Measurements from ENCODE around the gene HMBS. TPM values are rescaled to one million over a fixed set of nuclear protein-coding genes. Genes with fewer than 3 reads are reported as not detected.

HMBS gene
- total RNA-seq, 1 donor from 2014 or later = 39.8 TPM

DNA sequence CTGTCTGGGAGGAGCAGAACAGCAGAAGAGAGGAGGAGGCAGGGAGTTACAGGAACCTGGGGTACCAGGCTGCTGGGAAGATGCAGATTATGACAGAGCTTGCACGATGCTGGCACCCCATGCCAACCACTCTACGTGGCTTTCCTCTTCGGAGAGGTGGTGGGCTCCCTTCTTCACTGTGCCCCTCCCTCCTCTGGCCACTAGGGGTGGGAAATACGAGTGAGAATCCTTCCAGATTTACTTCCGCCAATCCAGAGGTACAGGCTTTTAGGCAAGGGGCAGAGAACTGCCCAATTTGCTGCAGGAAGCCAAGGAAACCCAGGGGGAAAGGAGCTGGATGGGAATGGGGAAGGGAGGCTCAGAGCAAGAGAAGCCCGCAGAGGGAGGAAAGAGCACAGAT lies 40.0 kb upstream of the HMBS start:
- no peak for DNase-seq (ENCODE audit: low spot score, unreplicated experiment)
- no peaks in the 10 kb centered on the region for H3K27me3 Mint-ChIP-seq
- no peaks in the 10 kb centered on the region for H3K9me3 Mint-ChIP-seq (ENCODE audit: low read depth)
- H3K36me3 Mint-ChIP-seq (ENCODE audit: insufficient read depth) = peaks cover 19% of the 10 kb centered on the region
- no peaks in the 10 kb centered on the region for H3K4me1 Mint-ChIP-seq (ENCODE audit: low read depth)
- no peak overlapping the region for H3K27ac Mint-ChIP-seq
- H3K4me3 Mint-ChIP-seq (ENCODE audit: low read depth) = no peak overlapping the region
- TF ChIP-seq, protein P1, sequence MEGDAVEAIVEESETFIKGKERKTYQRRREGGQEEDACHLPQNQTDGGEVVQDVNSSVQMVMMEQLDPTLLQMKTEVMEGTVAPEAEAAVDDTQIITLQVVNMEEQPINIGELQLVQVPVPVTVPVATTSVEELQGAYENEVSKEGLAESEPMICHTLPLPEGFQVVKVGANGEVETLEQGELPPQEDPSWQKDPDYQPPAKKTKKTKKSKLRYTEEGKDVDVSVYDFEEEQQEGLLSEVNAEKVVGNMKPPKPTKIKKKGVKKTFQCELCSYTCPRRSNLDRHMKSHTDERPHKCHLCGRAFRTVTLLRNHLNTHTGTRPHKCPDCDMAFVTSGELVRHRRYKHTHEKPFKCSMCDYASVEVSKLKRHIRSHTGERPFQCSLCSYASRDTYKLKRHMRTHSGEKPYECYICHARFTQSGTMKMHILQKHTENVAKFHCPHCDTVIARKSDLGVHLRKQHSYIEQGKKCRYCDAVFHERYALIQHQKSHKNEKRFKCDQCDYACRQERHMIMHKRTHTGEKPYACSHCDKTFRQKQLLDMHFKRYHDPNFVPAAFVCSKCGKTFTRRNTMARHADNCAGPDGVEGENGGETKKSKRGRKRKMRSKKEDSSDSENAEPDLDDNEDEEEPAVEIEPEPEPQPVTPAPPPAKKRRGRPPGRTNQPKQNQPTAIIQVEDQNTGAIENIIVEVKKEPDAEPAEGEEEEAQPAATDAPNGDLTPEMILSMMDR (IDR thresholded peaks at IDR 0.05; ENCODE audit: unreplicated experiment) = peak; percentile 43

DNA sequence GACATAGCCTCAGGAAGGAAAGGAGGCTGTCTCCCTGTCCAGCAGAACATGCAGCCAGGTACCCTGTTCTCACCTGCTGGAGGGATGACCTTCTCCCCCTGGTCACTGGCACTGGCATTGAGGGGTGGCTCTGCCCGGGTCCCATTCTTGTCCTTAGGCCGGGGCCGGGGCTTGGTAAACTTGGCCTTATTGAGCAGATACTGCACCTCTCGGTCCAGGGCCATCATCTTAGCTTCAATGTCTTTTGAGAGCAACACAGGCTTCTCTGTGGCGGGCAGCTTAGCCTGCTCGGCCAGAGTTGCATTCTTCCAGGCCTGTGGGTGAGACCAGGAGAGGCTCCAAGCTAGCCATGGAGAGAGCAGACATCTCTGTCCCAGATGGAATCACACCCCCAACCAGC lies 38.2 kb upstream of the HMBS start:
- DNase-seq (ENCODE audit: low spot score, unreplicated experiment) = no peak
- Mint-ChIP-seq H3K4me1 (ENCODE audit: low read depth) (no peaks in the 10 kb centered on the region), H3K27me3 (no peaks in the 10 kb centered on the region), H3K36me3 (ENCODE audit: insufficient read depth) (peaks cover 20% of the 10 kb centered on the region), H3K4me3 (ENCODE audit: low read depth) (no peak overlapping the region), H3K27ac (no peak overlapping the region), H3K9me3 (ENCODE audit: low read depth) (no peaks in the 10 kb centered on the region)
- TF ChIP-seq, protein P1 (IDR thresholded peaks at IDR 0.05; ENCODE audit: unreplicated experiment) = no peak

GRCh38 chr11:119047205-119047604 lies 37.5 kb upstream of the HMBS start:
- H3K4me1 Mint-ChIP-seq (ENCODE audit: low read depth) = no peaks in the 10 kb centered on the region
- H3K27me3 Mint-ChIP-seq = no peaks in the 10 kb centered on the region
- TF ChIP-seq, protein P1 (IDR thresholded peaks at IDR 0.05; ENCODE audit: unreplicated experiment) = no peak
- no peak overlapping the region for H3K4me3 Mint-ChIP-seq (ENCODE audit: low read depth)
- peaks cover 21% of the 10 kb centered on the region for H3K36me3 Mint-ChIP-seq (ENCODE audit: insufficient read depth)
- H3K9me3 Mint-ChIP-seq (ENCODE audit: low read depth) = no peaks in the 10 kb centered on the region
- no peak for DNase-seq (ENCODE audit: low spot score, unreplicated experiment)
- H3K27ac Mint-ChIP-seq = no peak overlapping the region

DNA sequence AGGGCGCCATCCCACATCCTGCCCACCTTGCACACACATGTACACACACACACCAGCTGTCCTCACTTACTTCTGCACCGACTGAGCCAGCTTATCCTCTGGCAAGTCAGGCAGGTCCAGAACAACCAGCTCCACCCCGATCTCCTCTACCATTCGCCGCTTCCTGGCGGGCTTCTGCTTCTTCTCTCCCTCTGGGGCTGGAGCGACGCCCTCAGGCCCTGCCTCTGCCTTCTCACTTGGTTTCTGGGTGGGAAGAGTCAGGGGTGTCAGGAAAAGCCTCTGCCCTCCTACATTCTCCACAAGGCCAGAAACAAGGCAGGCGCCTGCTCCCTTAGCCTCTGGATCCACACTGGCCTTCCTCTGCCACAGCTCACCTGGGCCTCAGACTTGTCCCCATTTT lies 36.0 kb upstream of the HMBS start:
- Mint-ChIP-seq H3K4me3 (ENCODE audit: low read depth) (no peak overlapping the region), H3K36me3 (ENCODE audit: insufficient read depth) (peaks cover 33% of the 10 kb centered on the region), H3K4me1 (ENCODE audit: low read depth) (no peaks in the 10 kb centered on the region), H3K27ac (no peak overlapping the region), H3K27me3 (no peaks in the 10 kb centered on the region), H3K9me3 (ENCODE audit: low read depth) (no peaks in the 10 kb centered on the region)
- TF ChIP-seq, protein P1 (IDR thresholded peaks at IDR 0.05; ENCODE audit: unreplicated experiment) = no peak
- no peak for DNase-seq (ENCODE audit: low spot score, unreplicated experiment)

GRCh38 chr11:119049081-119049480 lies 35.6 kb upstream of the HMBS start:
- TF ChIP-seq, protein P1 (IDR thresholded peaks at IDR 0.05; ENCODE audit: unreplicated experiment) = no peak
- H3K27me3 Mint-ChIP-seq = no peaks in the 10 kb centered on the region
- H3K4me3 Mint-ChIP-seq (ENCODE audit: low read depth) = no peak overlapping the region
- no peak for DNase-seq (ENCODE audit: low spot score, unreplicated experiment)
- no peaks in the 10 kb centered on the region for H3K4me1 Mint-ChIP-seq (ENCODE audit: low read depth)
- H3K36me3 Mint-ChIP-seq (ENCODE audit: insufficient read depth) = peaks cover 37% of the 10 kb centered on the region
- H3K9me3 Mint-ChIP-seq (ENCODE audit: low read depth) = no peaks in the 10 kb centered on the region
- no peak overlapping the region for H3K27ac Mint-ChIP-seq

All from progenitor cell of endocrine pancreas (in vitro differentiated cells).